NOMO-1 treated with DMSO at 0.1 percent for 48 hours (cell line): ENCODE data around the gene SLC43A3.

Experiments
- DNase-seq: peaks from one replicate; lab custom pipeline; 2025; ENCODE audit not compliant: unreplicated experiment; lab: John Stamatoyannopoulos, UW

The SLC43A3 gene

GRCh38 chr11:57430952-57431351, 4.0 kb upstream of the SLC43A3 start:
- DNase-seq = no peak

- no peak for DNase-seq
Observed at GRCh38 chr11:57429946-57430345, 3.0 kb upstream of the SLC43A3 start.

GRCh38 chr11:57428643-57429042, 1.7 kb upstream of the SLC43A3 start:
- DNase-seq = no peak

- DNase-seq = no peak
Observed at GRCh38 chr11:57427727-57428082, 784 bp upstream of the SLC43A3 start.

GRCh38 chr11:57426439-57426928, 437 bp downstream of the SLC43A3 start:
- DNase-seq = no peak

- DNase-seq = no peak
Observed at GRCh38 chr11:57425565-57426438, 1.1 kb downstream of the SLC43A3 start.

GRCh38 chr11:57424792-57425564, 1.9 kb downstream of the SLC43A3 start:
- DNase-seq = peak; percentile 95

GRCh38 chr11:57424137-57424791, 2.7 kb downstream of the SLC43A3 start:
- no peak for DNase-seq

GRCh38 chr11:57422669-57423068, 4.3 kb downstream of the SLC43A3 start:
- no peak for DNase-seq

GRCh38 chr11:57421805-57422204, 5.1 kb downstream of the SLC43A3 start:
- DNase-seq = no peak

- DNase-seq = no peak
Observed at GRCh38 chr11:57421066-57421465, 5.9 kb downstream of the SLC43A3 start.

GRCh38 chr11:57419146-57419545, 7.8 kb downstream of the SLC43A3 start:
- DNase-seq = no peak

GRCh38 chr11:57418131-57418530, 8.8 kb downstream of the SLC43A3 start:
- no peak for DNase-seq

- no peak for DNase-seq
Observed at GRCh38 chr11:57417056-57417455, 9.9 kb downstream of the SLC43A3 start.

GRCh38 chr11:57416436-57416835, 10.5 kb downstream of the SLC43A3 start:
- DNase-seq = no peak

- no peak for DNase-seq
Observed at GRCh38 chr11:57414612-57415212, 12.2 kb downstream of the SLC43A3 start.

- no peak for DNase-seq
Observed at GRCh38 chr11:57413681-57414080, 13.2 kb downstream of the SLC43A3 start.

- DNase-seq = no peak
Observed at GRCh38 chr11:57410287-57410686, 16.6 kb downstream of the SLC43A3 start.

- DNase-seq = no peak
Observed at GRCh38 chr11:57409321-57410100, 17.4 kb downstream of the SLC43A3 start.

- no peak for DNase-seq
Observed at GRCh38 chr11:57408771-57409170, 18.1 kb downstream of the SLC43A3 start.
